Loucy (cell line): Measurements from ENCODE around the gene WEE2.
"Not testable (repeated sequence)": the region's sequence is repeated elsewhere in the genome, so short reads cannot be mapped to it uniquely, and the experiment has no call there.

Experiments
- H2AFZ ChIP-seq: fragments of 200-600 bp; sonication (generic); 2 replicates; pipeline ENCODE4 v1.6.0; 2016; ENCODE audit warnings: antibody characterized with exemption, mild to moderate bottlenecking, low read length, moderate library complexity
- H3F3A ChIP-seq: fragments of 200-600 bp; 2 replicates; pipeline ENCODE4 v1.6.0; 2016; ENCODE audit warnings: antibody characterized with exemption, low read depth, mild to moderate bottlenecking
- H3K27me3 ChIP-seq: fragments of 200-600 bp; sonication (generic); 2 replicates; pipeline ENCODE4 v1.6.1; 2014; ENCODE audit warnings: low read length, mild to moderate bottlenecking; ENCODE audit not compliant: insufficient read depth, poor library complexity, severe bottlenecking
- H3K36me3 ChIP-seq: fragments of 200-600 bp; sonication (generic); 2 replicates; pipeline ENCODE4 v1.6.1; 2016; ENCODE audit warnings: low read length; ENCODE audit not compliant: insufficient read depth
- H3K4me1 ChIP-seq: fragments of 200-600 bp; sonication (generic); 2 replicates; pipeline ENCODE4 v1.5.1; 2014; ENCODE audit warnings: low read length, mild to moderate bottlenecking; ENCODE audit not compliant: insufficient read depth, poor library complexity, severe bottlenecking
- H3K4me2 ChIP-seq: fragments of 200-600 bp; sonication (generic); 2 replicates; pipeline ENCODE4 v1.6.0; 2014; ENCODE audit warnings: antibody characterized with exemption, low read length, low read depth, mild to moderate bottlenecking; ENCODE audit not compliant: poor library complexity, severe bottlenecking
- H3K4me3 ChIP-seq: fragments of 200-600 bp; sonication (generic); 2 replicates; pipeline ENCODE4 v1.5.1; 2014; ENCODE audit warnings: low read length, mild to moderate bottlenecking, mixed read lengths; ENCODE audit not compliant: poor library complexity, severe bottlenecking
- H3K79me2 ChIP-seq: fragments of 200-600 bp; sonication (generic); 2 replicates; pipeline ENCODE4 v1.6.1; 2014; ENCODE audit warnings: low read length; ENCODE audit not compliant: insufficient read depth
- H3K9ac ChIP-seq: fragments of 200-600 bp; sonication (generic); 2 replicates; pipeline ENCODE4 v1.6.0; 2014; ENCODE audit warnings: mild to moderate bottlenecking, low read depth, low read length, moderate library complexity; ENCODE audit not compliant: poor library complexity, severe bottlenecking
- H3K9me2 ChIP-seq: fragments of 200-600 bp; sonication (generic); replicated peaks from 2 replicates; pipeline ENCODE4 v1.6.1; 2016; ENCODE audit warnings: low read depth, low read length, mixed read lengths
- H3K9me3 ChIP-seq: fragments of 200-600 bp; sonication (generic); 2 replicates; pipeline ENCODE4 v1.6.1; 2014; ENCODE audit warnings: mild to moderate bottlenecking, antibody characterized with exemption, low read length, low read depth; ENCODE audit not compliant: insufficient read depth
- H4K20me1 ChIP-seq: fragments of 200-600 bp; sonication (generic); 2 replicates; pipeline ENCODE4 v1.6.0; 2014; ENCODE audit warnings: antibody characterized with exemption, low read length, mild to moderate bottlenecking; ENCODE audit not compliant: insufficient read depth, poor library complexity, severe bottlenecking
- CTCF ChIP-seq: fragments of 200-600 bp; sonication (generic); conservative IDR thresholded peaks from 2 replicates; pipeline ENCODE4 v1.5.1; 2014; ENCODE audit warnings: mild to moderate bottlenecking, antibody characterized with exemption, low read length
- EZH2phosphoT487 ChIP-seq: fragments of 200-600 bp; IDR thresholded peaks from 2 replicates; pipeline ENCODE4 v1.6.1; 2018; ENCODE audit warnings: antibody characterized with exemption, mild to moderate bottlenecking, moderate library complexity, borderline replicate concordance

Gene WEE2

GRCh38 chr7:141688043-141688442, 20.1 kb upstream of the WEE2 start:
- Histone ChIP-seq H3K4me1 (no peaks in the 10 kb centered on the region), H3F3A (no peaks in the 10 kb centered on the region), H3K4me3 (no peak overlapping the region), H3K9me2 (no peaks in the 10 kb centered on the region), H3K79me2 (peaks cover 5% of the 10 kb centered on the region; the same call in 1 of the 2 replicates), H3K4me2 (no peak overlapping the region), H3K27me3 (no peaks in the 10 kb centered on the region), H2AFZ (no peak overlapping the region), H3K9me3 (no peaks in the 10 kb centered on the region), H3K9ac (no peak overlapping the region), H3K36me3 (peaks cover 20% of the 10 kb centered on the region; the same call in 1 of the 2 replicates), H4K20me1 (peaks cover 4% of the 10 kb centered on the region)
- TF ChIP-seq EZH2phosphoT487 (no peak), CTCF (no peak)

DNA sequence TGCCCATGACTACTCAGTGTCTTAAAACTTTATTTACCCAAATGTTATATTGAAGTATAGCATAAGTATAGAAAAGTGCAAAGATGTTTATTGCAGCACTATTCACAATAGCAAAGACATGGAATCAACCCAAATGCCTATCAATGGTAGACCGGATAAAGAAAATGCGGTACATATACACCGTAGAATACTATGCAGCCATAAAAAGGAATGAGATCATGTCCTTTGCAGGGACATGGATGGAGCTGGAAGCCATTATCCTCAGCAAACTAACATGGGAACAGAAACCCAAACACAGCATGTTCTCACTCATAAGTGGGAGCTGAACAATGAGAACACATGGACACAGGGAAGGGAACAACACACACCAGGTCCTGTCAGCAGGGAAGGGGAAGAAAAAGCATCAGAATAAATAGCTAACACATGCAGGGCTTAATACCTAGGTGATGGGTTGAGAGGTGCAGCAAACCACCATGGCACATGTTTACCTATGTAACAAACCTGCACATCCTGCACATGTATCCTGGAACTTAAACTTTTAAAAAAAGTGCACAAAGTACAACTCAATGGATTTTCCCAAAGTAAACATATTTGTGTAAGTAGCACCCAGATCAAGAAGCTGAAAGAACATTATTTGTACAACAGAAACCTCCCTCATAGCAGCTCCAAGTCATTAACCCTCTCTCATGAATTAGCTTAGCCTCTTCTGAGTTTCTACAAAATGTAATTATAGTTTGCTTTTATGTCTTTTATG, 18.9 kb upstream of the WEE2 start:
- H3K4me2 ChIP-seq: not testable (repeated sequence)

DNA sequence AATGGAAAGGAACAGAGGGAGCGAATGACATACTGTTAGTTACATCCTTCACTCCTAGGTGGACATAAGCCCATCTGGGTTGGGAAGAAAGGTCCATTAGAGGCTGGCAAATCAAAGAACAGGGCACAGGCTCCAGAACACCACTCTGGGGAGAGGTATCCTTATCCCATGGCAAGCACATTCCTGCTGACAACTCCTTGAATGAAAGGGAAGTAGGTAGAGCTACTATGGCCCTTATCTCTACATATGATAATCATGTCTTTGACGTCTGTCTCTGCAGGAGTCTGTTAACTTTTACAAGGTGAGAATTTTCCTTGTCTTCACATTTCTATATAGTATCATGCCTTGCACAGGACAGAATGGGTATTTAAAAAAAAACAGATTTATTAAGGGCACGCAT, 16.6 kb upstream of the WEE2 start:
- peaks cover 14% of the 10 kb centered on the region for H3K4me1 ChIP-seq
- no peaks in the 10 kb centered on the region for H3K9me3 ChIP-seq
- no peak overlapping the region for H2AFZ ChIP-seq
- H3K9me2 ChIP-seq: no peaks in the 10 kb centered on the region
- H3K4me3 ChIP-seq: no peak overlapping the region
- TF ChIP-seq EZH2phosphoT487: no peak
- TF ChIP-seq CTCF: no peak
- peaks cover 33% of the 10 kb centered on the region; the same call in 1 of the 2 replicates for H3K79me2 ChIP-seq
- H4K20me1 ChIP-seq: peaks cover 4% of the 10 kb centered on the region
- H3K36me3 ChIP-seq: no peaks in the 10 kb centered on the region
- H3K4me2 ChIP-seq: no peak overlapping the region
- H3K9ac ChIP-seq: no peak overlapping the region
- H3K27me3 ChIP-seq: no peaks in the 10 kb centered on the region
- H3F3A ChIP-seq: no peaks in the 10 kb centered on the region

More for the DNA sequence above, 18.9 kb upstream of the WEE2 start:
- peaks cover 13% of the 10 kb centered on the region; the same call in 1 of the 2 replicates for H3K36me3 ChIP-seq
- not testable (repeated sequence) for H3K9ac ChIP-seq, H3K4me3 ChIP-seq, H2AFZ ChIP-seq, H3K9me3 ChIP-seq, H3K27me3 ChIP-seq, H3K4me1 ChIP-seq, H4K20me1 ChIP-seq, H3K9me2 ChIP-seq, H3F3A ChIP-seq
- H3K79me2 ChIP-seq: peaks cover 12% of the 10 kb centered on the region; the same call in 1 of the 2 replicates

DNA sequence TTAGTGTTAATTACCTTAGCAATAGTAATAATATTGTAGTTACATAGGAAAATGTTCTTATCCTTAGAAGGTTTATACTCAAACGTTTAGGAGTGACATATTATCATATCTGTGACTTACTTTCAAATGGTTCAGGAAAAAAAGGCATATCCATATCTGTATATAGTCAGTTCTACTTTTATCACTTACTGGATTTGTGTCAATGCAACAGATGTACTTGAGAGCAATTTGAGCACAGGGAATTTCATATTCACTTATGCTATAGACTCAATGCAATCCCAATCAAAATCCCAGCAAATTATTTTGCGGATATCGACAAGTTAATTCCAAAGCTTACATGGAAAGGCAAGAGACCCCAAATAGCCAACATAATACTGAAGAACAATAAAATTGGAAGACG, 16.2 kb upstream of the WEE2 start:
- no peak overlapping the region for H3K9ac ChIP-seq
- TF ChIP-seq EZH2phosphoT487: no peak
- TF ChIP-seq CTCF: no peak
- no peak overlapping the region for H2AFZ ChIP-seq
- H3K27me3 ChIP-seq: no peaks in the 10 kb centered on the region
- H3K4me1 ChIP-seq: peaks cover 18% of the 10 kb centered on the region
- no peaks in the 10 kb centered on the region for H3F3A ChIP-seq
- no peaks in the 10 kb centered on the region for H3K36me3 ChIP-seq
- no peaks in the 10 kb centered on the region for H3K9me3 ChIP-seq
- H3K4me2 ChIP-seq: no peak overlapping the region
- no peak overlapping the region for H3K4me3 ChIP-seq
- H3K79me2 ChIP-seq: peaks cover 37% of the 10 kb centered on the region; the same call in 1 of the 2 replicates
- H4K20me1 ChIP-seq: peaks cover 4% of the 10 kb centered on the region
- H3K9me2 ChIP-seq: no peaks in the 10 kb centered on the region
